B cell (primary cell): ENCODE results near the gene COL6A1. TPM values are rescaled to one million over a fixed set of nuclear protein-coding genes. Genes with fewer than 3 reads are reported as not detected.

ENCODE experiments used
- ATAC-seq: fragments of 200-7000 bp; cut with Tn5 transposase; one replicate; pipeline ENCODE4 v1.10.0; 2021; ENCODE audit warnings: low read depth, mild to moderate bottlenecking, moderate number of reproducible peaks, moderate library complexity
- CTCF ChIA-PET: fragments of 350-600 bp; sonication (Branson Sonifier 250); formaldehyde crosslinking; loops from one replicate; lab custom pipeline; 2021; ENCODE audit warnings: antibody characterized with exemption, inconsistent platforms; lab: Charles Lee
- POLR2A ChIA-PET: fragments of 350-600 bp; sonication (Branson Sonifier 250); formaldehyde crosslinking; loops from one replicate; lab custom pipeline; 2021; ENCODE audit warnings: antibody characterized with exemption; lab: Charles Lee
- DNase-seq: peaks from one replicate; pipeline ENCODE4 v3.0.0; 2013
- H2AFZ ChIP-seq: 2 replicates; pipeline ENCODE4 v1.6.1; 2012; ENCODE audit warnings: mild to moderate bottlenecking, low read depth, low read length; ENCODE audit not compliant: insufficient read depth, poor library complexity, severe bottlenecking
- H3K27ac ChIP-seq, 2 donors: 1 replicate in 1 of 2; 2 replicates in 1 of 2; pipeline ENCODE4 v1.5.1; 2012 to 2013; ENCODE audit warnings: low read length in 2 of 2, mild to moderate bottlenecking in 2 of 2, moderate library complexity in 1 of 2
- H3K27me3 ChIP-seq, 4 experiments: fragments of 200-600 bp in 1 of 4; sonication (generic) in 1 of 4; replicated peaks in 1 of 4; 1 replicate in 2 of 4; 2 replicates in 2 of 4; pipeline versions ENCODE4 v1.6.1 to v1.7.0; 2013 to 2016; ENCODE audit warnings: low read length in 3 of 4, mild to moderate bottlenecking in 2 of 4, mixed read lengths in 1 of 4, moderate library complexity in 1 of 4; ENCODE audit not compliant: insufficient read depth in 4 of 4, control insufficient read depth in 3 of 4; ENCODE audit errors: control extremely low read depth in 1 of 4
- H3K36me3 ChIP-seq, 2 experiments: replicated peaks in 1 of 2; 1 replicate in 1 of 2; 2 replicates in 1 of 2; pipeline versions ENCODE4 v1.6.1 to v1.7.1; 2013; ENCODE audit warnings: low read length in 1 of 2; ENCODE audit not compliant: insufficient read depth in 2 of 2, control insufficient read depth in 1 of 2; ENCODE audit errors: control extremely low read depth in 1 of 2, extremely low read depth in 1 of 2
- H3K4me1 ChIP-seq, 2 donors: fragments of 200-600 bp in 1 of 2; sonication (generic) in 1 of 2; 1 replicate in 1 of 2; 2 replicates in 1 of 2; pipeline versions ENCODE4 v1.5.1 to v1.6.1; 2013 to 2017; ENCODE audit warnings: low read length in 2 of 2; ENCODE audit not compliant: control insufficient read depth in 2 of 2, insufficient read depth in 2 of 2
- H3K4me2 ChIP-seq: replicated peaks from 2 replicates; pipeline ENCODE3; 2012; ENCODE audit warnings: mild to moderate bottlenecking, low read depth, low read length; ENCODE audit not compliant: poor library complexity, severe bottlenecking
- H3K4me3 ChIP-seq, 5 experiments: fragments of 200-600 bp in 1 of 5; sonication (generic) in 1 of 5; 1 replicate in 3 of 5; 2 replicates in 2 of 5; pipeline versions ENCODE4 v1.5.1 to v1.7.0; 2011 to 2016; ENCODE audit warnings: low read length in 4 of 5, mild to moderate bottlenecking in 4 of 5, low read depth in 2 of 5, control low read depth in 1 of 5, moderate library complexity in 1 of 5; ENCODE audit not compliant: insufficient read depth in 1 of 5; ENCODE audit errors: control extremely low read depth in 1 of 5, extremely low read depth in 1 of 5
- H3K79me2 ChIP-seq: fragments of 200-600 bp; sonication (generic); one replicate; pipeline ENCODE4 v1.6.0; 2016; ENCODE audit warnings: low read length; ENCODE audit not compliant: control insufficient read depth, insufficient read depth
- H3K9ac ChIP-seq: fragments of 200-600 bp; sonication (generic); 2 replicates; pipeline ENCODE4 v1.6.1; 2017; ENCODE audit warnings: mild to moderate bottlenecking, low read length, moderate library complexity
- H3K9me3 ChIP-seq, 3 donors: one replicate each; pipeline versions ENCODE4 v1.6.1 to v1.7.1; 2013; ENCODE audit warnings: low read length in 2 of 3; ENCODE audit not compliant: control insufficient read depth in 2 of 3, insufficient read depth in 1 of 3; ENCODE audit errors: control extremely low read depth in 1 of 3
- H4K20me1 ChIP-seq: 2 replicates; pipeline ENCODE4 v1.6.0; 2012; ENCODE audit warnings: mild to moderate bottlenecking, low read length; ENCODE audit not compliant: insufficient read depth, control insufficient read depth, poor library complexity, severe bottlenecking
- H3K27ac Mint-ChIP-seq: one replicate; pipeline ENCODE4 v1.8.0; 2021; ENCODE audit warnings: mixed read lengths
- H3K27me3 Mint-ChIP-seq: one replicate; pipeline ENCODE4 v1.8.0; 2021; ENCODE audit warnings: mixed read lengths
- H3K4me1 Mint-ChIP-seq: one replicate; pipeline ENCODE4 v1.8.0; 2021; ENCODE audit warnings: mixed read lengths
- H3K4me3 Mint-ChIP-seq: one replicate; pipeline ENCODE4 v1.8.0; 2021; ENCODE audit warnings: mixed read lengths
- H3K9me3 Mint-ChIP-seq: one replicate; pipeline ENCODE4 v1.8.0; 2022; ENCODE audit warnings: mixed read lengths; ENCODE audit not compliant: insufficient read depth
- CTCF ChIP-seq: fragments of 200-600 bp; IDR thresholded peaks from one replicate; pipeline ENCODE4 v1.8.0; 2022; ENCODE audit warnings: antibody characterized with exemption, mild to moderate bottlenecking
- EZH2 ChIP-seq: IDR thresholded peaks from 2 replicates; pipeline ENCODE4 v1.6.1; 2012; ENCODE audit warnings: borderline replicate concordance, low read depth, mild to moderate bottlenecking, moderate library complexity, low read length; ENCODE audit not compliant: insufficient read depth, poor library complexity, severe bottlenecking
- WGBS: methylation state at CpG from one replicate; pipeline ENCODE4 v1.1.5; 2013; ENCODE audit warnings: missing lambda C conversion rate; ENCODE audit not compliant: insufficient coverage; 5-methylcytosine and 5-hydroxymethylcytosine counted together
- intact Hi-C: fragments of 100-400 bp; cut with micrococcal nuclease; formaldehyde crosslinking; loops from one replicate; pipeline ENCODE4 v1.10.0; 2022
- polyA plus RNA-seq: library from polyadenylated mRNA; depleted of rRNA; stranded (reverse); fragments of >200 nt; gene quantifications from 2 replicates; pipeline ENCODE4 v1.2.3, GENCODE V29; 2012
- total RNA-seq, 2 donors: library from RNA; stranded (reverse); fragments of 120-200 nt in 1 of 2; gene quantifications; 1 replicate in 1 of 2; 2 replicates in 1 of 2; pipeline versions ENCODE4 v1.2.3 to v1.2.4, GENCODE V29; 2013 to 2022

The COL6A1 gene
- total and polyA plus RNA-seq, 2 donors (not counting 1 experiment from before 2014, with no cell fraction given) = 0.39 to 0.67 TPM

DNA sequence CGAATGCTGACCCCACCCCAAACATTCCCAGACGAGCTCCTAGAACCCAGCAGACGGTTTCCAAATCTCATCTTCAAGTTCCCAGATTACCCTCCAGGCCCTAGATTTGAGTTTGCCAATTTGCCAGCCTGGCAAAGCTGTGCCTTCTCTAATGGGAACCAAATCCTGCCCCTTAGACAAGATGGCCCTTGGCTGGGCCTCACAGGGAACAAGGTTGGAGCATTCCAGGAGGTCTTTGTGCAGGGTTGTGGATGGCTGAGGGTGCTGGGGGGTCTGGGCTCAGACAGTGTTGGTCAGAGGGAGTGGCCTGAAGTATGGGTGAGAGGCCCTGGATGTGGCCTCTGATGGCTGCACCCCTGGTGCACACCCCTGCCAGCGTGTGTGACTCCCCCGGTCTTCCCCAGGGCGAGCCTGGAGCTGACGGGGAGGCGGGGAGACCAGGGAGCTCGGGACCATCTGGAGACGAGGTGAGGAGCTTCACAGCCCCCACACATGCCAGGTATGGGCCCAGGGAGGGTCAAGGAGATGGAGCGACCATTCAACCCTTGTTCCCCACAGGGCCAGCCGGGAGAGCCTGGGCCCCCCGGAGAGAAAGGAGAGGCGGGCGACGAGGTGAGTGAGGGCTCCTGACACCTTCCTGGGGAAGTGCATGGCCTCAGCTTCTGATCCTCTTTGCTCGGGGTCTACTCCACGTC, 10.2 kb downstream of the COL6A1 start:
- no peaks in the 10 kb centered on the region for H3K27me3 ChIP-seq
- no peak for ATAC-seq
- ChIA-PET CTCF (no interaction called here), POLR2A (no interaction called here)
- 89% methylated on average over 15 of the region's 18 CpGs for WGBS
- TF ChIP-seq EZH2 (no peak), CTCF (no peak)
- H4K20me1 ChIP-seq = no peaks in the 10 kb centered on the region
- no peak for DNase-seq
- H3K4me1 ChIP-seq = no peaks in the 10 kb centered on the region
- no peak overlapping the region for H2AFZ ChIP-seq
- H3K27ac ChIP-seq = no peak overlapping the region
- H3K36me3 ChIP-seq = no peaks in the 10 kb centered on the region
- Mint-ChIP-seq H3K27ac (no peak overlapping the region), H3K9me3 (no peaks in the 10 kb centered on the region), H3K27me3 (no peaks in the 10 kb centered on the region), H3K4me3 (no peak overlapping the region), H3K4me1 (no peaks in the 10 kb centered on the region)
- no peak overlapping the region for H3K4me2 ChIP-seq
- no peak overlapping the region for H3K4me3 ChIP-seq
- intact Hi-C loops = no loop called here
- H3K79me2 ChIP-seq = no peaks in the 10 kb centered on the region
- no peak overlapping the region for H3K9ac ChIP-seq
- H3K9me3 ChIP-seq = no peaks in the 10 kb centered on the region

DNA sequence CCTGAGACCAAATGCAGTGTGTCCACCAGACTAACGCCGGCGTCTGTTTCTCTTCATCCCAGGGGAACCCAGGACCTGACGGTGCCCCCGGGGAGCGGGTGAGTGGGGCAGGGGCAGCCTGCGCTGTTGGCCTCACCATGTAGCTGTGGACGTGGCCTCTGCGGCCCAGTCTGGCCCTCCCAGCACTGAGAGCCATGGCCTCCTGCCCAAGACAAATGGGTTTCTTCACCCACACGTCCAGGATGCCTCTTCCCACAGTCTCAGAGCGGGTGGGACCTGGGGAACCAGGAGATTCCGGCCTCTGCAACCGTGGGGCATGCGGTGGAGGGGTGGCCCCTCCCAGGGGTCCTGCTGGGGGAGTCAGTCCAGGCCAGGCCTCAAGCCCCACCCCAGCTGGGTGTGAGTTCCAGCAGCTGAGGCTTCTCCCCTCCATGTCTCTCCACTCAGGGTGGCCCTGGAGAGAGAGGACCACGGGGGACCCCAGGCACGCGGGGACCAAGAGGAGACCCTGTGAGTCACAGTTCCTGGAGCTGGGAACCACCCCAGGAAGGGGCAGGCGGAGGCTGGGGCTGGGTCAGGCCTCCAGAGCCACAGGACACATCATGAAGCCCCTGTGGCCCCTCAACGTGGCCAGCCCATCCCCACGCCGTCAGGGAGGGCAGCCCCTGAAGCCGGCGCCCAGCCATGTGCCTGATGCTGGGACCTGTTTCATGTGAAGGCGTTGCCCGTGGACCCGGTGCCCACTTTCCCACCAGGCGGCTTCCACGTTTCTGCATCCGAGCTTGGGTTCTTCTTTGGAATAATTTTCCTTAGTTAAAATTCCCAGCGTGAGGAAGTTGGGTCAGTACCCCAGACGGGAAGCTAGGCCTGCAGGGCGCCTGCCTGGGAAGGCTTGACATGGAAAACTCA, 11.0 kb downstream of the COL6A1 start:
- POLR2A ChIA-PET = no interaction called here
- H3K4me1 Mint-ChIP-seq = no peaks in the 10 kb centered on the region
- H3K4me3 Mint-ChIP-seq = no peak overlapping the region
- no peaks in the 10 kb centered on the region for H3K9me3 Mint-ChIP-seq
- Histone ChIP-seq H3K9me3 (no peaks in the 10 kb centered on the region), H3K9ac (no peak overlapping the region), H3K36me3 (no peaks in the 10 kb centered on the region), H3K27ac (no peak overlapping the region), H3K27me3 (no peaks in the 10 kb centered on the region), H3K79me2 (no peaks in the 10 kb centered on the region), H4K20me1 (no peaks in the 10 kb centered on the region), H2AFZ (no peak overlapping the region), H3K4me1 (no peaks in the 10 kb centered on the region), H3K4me3 (no peak overlapping the region), H3K4me2 (no peak overlapping the region)
- intact Hi-C loops = no loop called here
- 88% methylated on average over 30 of the region's 32 CpGs for WGBS
- DNase-seq (no peak), ATAC-seq (no peak)
- no peaks in the 10 kb centered on the region for H3K27me3 Mint-ChIP-seq
- no peak overlapping the region for H3K27ac Mint-ChIP-seq
- CTCF ChIA-PET = no interaction called here
- TF ChIP-seq EZH2 (no peak), CTCF (no peak)
